ENCODE data around the gene NTNG2.

DNA sequence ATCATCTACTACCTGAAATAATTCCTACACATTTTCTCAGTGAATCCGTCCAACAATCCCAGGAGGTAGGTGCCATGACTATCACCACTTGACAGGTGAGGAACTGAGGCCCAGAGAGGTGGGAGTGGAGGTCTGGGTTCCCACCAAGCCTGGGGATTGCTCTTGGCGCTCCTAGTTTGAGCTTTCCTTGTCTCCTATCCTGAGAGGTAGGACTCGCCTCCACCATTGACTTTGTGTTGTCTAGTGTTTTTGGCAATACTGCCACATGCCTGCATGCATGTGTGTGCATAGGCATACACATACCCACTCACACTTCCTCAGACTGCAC, 6.3 kb upstream of the NTNG2 start:
- TF ChIP-seq CTCF (IDR thresholded peaks at IDR 0.05 in 8 of 11, conservative IDR thresholded peaks at IDR 0.05 in 3 of 11) (no peak), POLR2AphosphoS5 (IDR thresholded peaks at IDR 0.05) (no peak)

All from spleen (tissue), 7 donors.